Activated naive CD8-positive, alpha-beta T cell treated with anti-CD3 and anti-CD28 coated beads, Interleukin-2, amount 10 ng/mL, durations not matched to agents 7 days and 5 days (primary cell): ENCODE measurements around the gene UBAC1. TPM values are rescaled to one million over a fixed set of nuclear protein-coding genes. Genes with fewer than 3 reads are reported as not detected.
A peak's percentile ranks its signal among the peaks of the same experiment; 100 is the strongest.
"Not testable (repeated sequence)": the region's sequence is repeated elsewhere in the genome, so short reads cannot be mapped to it uniquely, and the experiment has no call there.

Experiments
- ATAC-seq: fragments of 150-1000 bp; cut with Tn5 transposase; one replicate; pipeline ENCODE4 v1.10.0; 2021; ENCODE audit warnings: low read depth, moderate library complexity
- POLR2A ChIA-PET: fragments of 350-600 bp; sonication (Branson Sonifier 250); formaldehyde crosslinking; loops from one replicate; lab custom pipeline; 2021; ENCODE audit warnings: antibody characterized with exemption; lab: Charles Lee
- DNase-seq: peaks from one replicate; pipeline ENCODE4 v3.0.0; 2021
- H3K27ac Mint-ChIP-seq: one replicate; pipeline ENCODE4 v1.8.0; 2022; ENCODE audit warnings: mild to moderate bottlenecking, mixed read lengths
- H3K27me3 Mint-ChIP-seq: one replicate; pipeline ENCODE4 v1.8.0; 2022; ENCODE audit warnings: mild to moderate bottlenecking, moderate library complexity, mixed read lengths
- H3K36me3 Mint-ChIP-seq: one replicate; pipeline ENCODE4 v1.8.0; 2021; ENCODE audit warnings: mild to moderate bottlenecking, mixed read lengths
- H3K4me1 Mint-ChIP-seq: one replicate; pipeline ENCODE4 v1.8.0; 2021; ENCODE audit warnings: mixed read lengths
- H3K4me3 Mint-ChIP-seq: one replicate; pipeline ENCODE4 v1.8.0; 2022; ENCODE audit warnings: mild to moderate bottlenecking, moderate library complexity, mixed read lengths
- H3K9me3 Mint-ChIP-seq: one replicate; pipeline ENCODE4 v1.8.0; 2021; ENCODE audit warnings: mixed read lengths
- total RNA-seq, 2 experiments: library from RNA; stranded (reverse); gene quantifications; one replicate each; pipeline ENCODE4 v1.2.3, GENCODE V29; 2021

The UBAC1 gene
- total RNA-seq, 2 experiments from 2014 or later: 30.5 to 31.0 TPM

- not testable (repeated sequence) for DNase-seq, H3K4me1 Mint-ChIP-seq, H3K4me3 Mint-ChIP-seq, H3K27me3 Mint-ChIP-seq, H3K27ac Mint-ChIP-seq, ATAC-seq, H3K9me3 Mint-ChIP-seq
- POLR2A ChIA-PET: interaction anchor here (0.6 kb wide), 1 partner anchor 66 kb away, joined by 3 read pairs; no protein-coding TSS in a partner anchor
- peaks cover 43% of the 10 kb centered on the region for H3K36me3 Mint-ChIP-seq
Measured at GRCh38 chr9:135943604-135944003, 17.6 kb downstream of the UBAC1 start.

GRCh38 chr9:135941288-135941995, 19.7 kb downstream of the UBAC1 start:
- Mint-ChIP-seq H3K27ac (no peak overlapping the region), H3K4me3 (no peak overlapping the region), H3K9me3 (peaks cover 4% of the 10 kb centered on the region), H3K36me3 (peaks cover 60% of the 10 kb centered on the region), H3K27me3 (no peaks in the 10 kb centered on the region), H3K4me1 (peaks cover 5% of the 10 kb centered on the region)
- DNase-seq: no peak
- ATAC-seq: no peak
- POLR2A ChIA-PET: no interaction called here

GRCh38 chr9:135939351-135940265, 21.6 kb downstream of the UBAC1 start:
- POLR2A ChIA-PET: no interaction called here
- H3K36me3 Mint-ChIP-seq: peaks cover 67% of the 10 kb centered on the region
- H3K4me3 Mint-ChIP-seq: peak overlapping the region; percentile 47
- DNase-seq (peak; percentile 53), ATAC-seq (peak; percentile 61)
- peaks cover 4% of the 10 kb centered on the region for H3K9me3 Mint-ChIP-seq
- no peaks in the 10 kb centered on the region for H3K27me3 Mint-ChIP-seq
- H3K27ac Mint-ChIP-seq: peak overlapping the region; percentile 82
- H3K4me1 Mint-ChIP-seq: peaks cover 5% of the 10 kb centered on the region

- DNase-seq: no peak
- POLR2A ChIA-PET: no interaction called here
- peaks cover 4% of the 10 kb centered on the region for H3K9me3 Mint-ChIP-seq
- H3K36me3 Mint-ChIP-seq: peaks cover 59% of the 10 kb centered on the region
- ATAC-seq: no peak
- H3K4me1 Mint-ChIP-seq: peaks cover 5% of the 10 kb centered on the region
- H3K27me3 Mint-ChIP-seq: no peaks in the 10 kb centered on the region
- no peak overlapping the region for H3K4me3 Mint-ChIP-seq
- no peak overlapping the region for H3K27ac Mint-ChIP-seq
Measured at GRCh38 chr9:135937521-135938489, 23.4 kb downstream of the UBAC1 start.

GRCh38 chr9:135933114-135933513, 28.1 kb downstream of the UBAC1 start:
- H3K4me3 Mint-ChIP-seq: no peak overlapping the region
- DNase-seq (no peak), ATAC-seq (no peak)
- POLR2A ChIA-PET: no interaction called here
- no peaks in the 10 kb centered on the region for H3K27me3 Mint-ChIP-seq
- H3K4me1 Mint-ChIP-seq: peaks cover under 1% of the 10 kb centered on the region
- H3K36me3 Mint-ChIP-seq: peaks cover 35% of the 10 kb centered on the region
- H3K9me3 Mint-ChIP-seq: no peaks in the 10 kb centered on the region
- H3K27ac Mint-ChIP-seq: no peak overlapping the region

- DNase-seq (no peak), ATAC-seq (no peak)
- H3K9me3 Mint-ChIP-seq: no peaks in the 10 kb centered on the region
- peaks cover 3% of the 10 kb centered on the region for H3K4me1 Mint-ChIP-seq
- POLR2A ChIA-PET: no interaction called here
- no peak overlapping the region for H3K4me3 Mint-ChIP-seq
- H3K27me3 Mint-ChIP-seq: no peaks in the 10 kb centered on the region
- H3K27ac Mint-ChIP-seq: no peak overlapping the region
- H3K36me3 Mint-ChIP-seq: peaks cover 30% of the 10 kb centered on the region
Measured at GRCh38 chr9:135932656-135933055, 28.5 kb downstream of the UBAC1 start.

GRCh38 chr9:135931349-135931820, 29.8 kb downstream of the UBAC1 start:
- Mint-ChIP-seq H3K27me3 (no peaks in the 10 kb centered on the region), H3K4me3 (no peak overlapping the region), H3K27ac (no peak overlapping the region), H3K36me3 (peaks cover 20% of the 10 kb centered on the region), H3K4me1 (peaks cover 3% of the 10 kb centered on the region), H3K9me3 (no peaks in the 10 kb centered on the region)
- DNase-seq (no peak), ATAC-seq (no peak)
- POLR2A ChIA-PET: no interaction called here

GRCh38 chr9:135930446-135931345, 30.5 kb downstream of the UBAC1 start:
- POLR2A ChIA-PET: no interaction called here
- Mint-ChIP-seq H3K9me3 (no peaks in the 10 kb centered on the region), H3K36me3 (peaks cover 15% of the 10 kb centered on the region), H3K27me3 (no peaks in the 10 kb centered on the region), H3K4me1 (peaks cover 3% of the 10 kb centered on the region), H3K27ac (no peak overlapping the region), H3K4me3 (no peak overlapping the region)
- no peak for DNase-seq
- no peak for ATAC-seq

- ATAC-seq: no peak
- POLR2A ChIA-PET: no interaction called here
- no peak for DNase-seq
- H3K27me3 Mint-ChIP-seq: no peaks in the 10 kb centered on the region
- peaks cover 6% of the 10 kb centered on the region for H3K4me1 Mint-ChIP-seq
- H3K4me3 Mint-ChIP-seq: no peak overlapping the region
- H3K27ac Mint-ChIP-seq: no peak overlapping the region
- no peaks in the 10 kb centered on the region for H3K9me3 Mint-ChIP-seq
- H3K36me3 Mint-ChIP-seq: peaks cover 7% of the 10 kb centered on the region
Measured at GRCh38 chr9:135929656-135930445, 31.3 kb downstream of the UBAC1 start.

GRCh38 chr9:135928731-135929655, 32.2 kb downstream of the UBAC1 start:
- ATAC-seq (no peak), DNase-seq (no peak)
- Mint-ChIP-seq H3K27ac (no peak overlapping the region), H3K9me3 (no peaks in the 10 kb centered on the region), H3K4me3 (no peak overlapping the region), H3K36me3 (peaks cover 3% of the 10 kb centered on the region), H3K4me1 (peaks cover 6% of the 10 kb centered on the region), H3K27me3 (no peaks in the 10 kb centered on the region)
- POLR2A ChIA-PET: no interaction called here
